Brain microvascular endothelial cell (primary cell): Measurements from ENCODE around the gene TSHZ3.

Experiments used
- DNase-seq: peaks from one replicate; pipeline ENCODE4 v3.0.0-alpha.2; 2020
- H3K27ac ChIP-seq: fragments of 250-450 bp; sonication (Bioruptor Pico); 2 replicates; pipeline ENCODE4 v1.5.1; 2020; ENCODE audit warnings: mild to moderate bottlenecking, moderate library complexity
- H3K27me3 ChIP-seq: fragments of 250-450 bp; sonication (Bioruptor Pico); replicated peaks from 2 replicates; pipeline ENCODE4 v1.5.1; 2020; ENCODE audit warnings: mild to moderate bottlenecking
- H3K36me3 ChIP-seq: fragments of 250-450 bp; sonication (Bioruptor Pico); replicated peaks from 2 replicates; pipeline ENCODE4 v1.5.1; 2020; ENCODE audit warnings: mild to moderate bottlenecking
- H3K4me3 ChIP-seq: 2 replicates; pipeline ENCODE4 v1.5.1; 2011; ENCODE audit warnings: low read depth, mild to moderate bottlenecking, control low read depth, low read length, moderate library complexity
- in situ Hi-C: cut with HindIII; loops from 2 replicates; pipeline ENCODE4 v1.10.0; 2017; ENCODE audit warnings: low sequenced_read_pairs, low pct_ligation_motif_present
- TF ChIP-seq, protein P1 (sequence below): IDR thresholded peaks from 2 replicates; pipeline ENCODE4 v1.5.1; 2011; ENCODE audit warnings: low read depth, mild to moderate bottlenecking, moderate library complexity, low read length, control low read depth, inconsistent platforms; ENCODE audit errors: missing control alignments

The TSHZ3 gene

DNA sequence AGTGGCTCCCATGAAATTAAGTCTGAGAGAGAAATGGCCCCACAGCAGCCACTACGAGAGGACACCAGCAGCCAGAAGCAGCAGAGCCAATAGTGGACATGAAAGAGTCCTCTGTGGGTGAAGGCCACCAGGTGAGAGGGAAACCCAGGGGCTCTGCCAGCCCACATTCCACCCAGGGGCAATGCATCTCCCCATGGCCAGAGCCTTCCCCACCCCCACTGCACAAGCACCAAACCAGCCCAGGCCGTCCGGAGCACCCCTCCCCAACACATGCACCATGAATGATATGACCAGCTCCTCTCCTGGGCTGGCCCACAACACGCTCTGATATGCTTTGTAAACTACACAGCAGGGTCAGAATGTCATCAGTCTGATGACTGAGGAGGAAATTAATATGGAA, 66.9 kb downstream of the TSHZ3 start:
- Histone ChIP-seq H3K27me3 (no peaks in the 10 kb centered on the region), H3K36me3 (peaks cover 11% of the 10 kb centered on the region), H3K4me3 (no peak overlapping the region), H3K27ac (no peak overlapping the region)
- TF ChIP-seq, protein P1, sequence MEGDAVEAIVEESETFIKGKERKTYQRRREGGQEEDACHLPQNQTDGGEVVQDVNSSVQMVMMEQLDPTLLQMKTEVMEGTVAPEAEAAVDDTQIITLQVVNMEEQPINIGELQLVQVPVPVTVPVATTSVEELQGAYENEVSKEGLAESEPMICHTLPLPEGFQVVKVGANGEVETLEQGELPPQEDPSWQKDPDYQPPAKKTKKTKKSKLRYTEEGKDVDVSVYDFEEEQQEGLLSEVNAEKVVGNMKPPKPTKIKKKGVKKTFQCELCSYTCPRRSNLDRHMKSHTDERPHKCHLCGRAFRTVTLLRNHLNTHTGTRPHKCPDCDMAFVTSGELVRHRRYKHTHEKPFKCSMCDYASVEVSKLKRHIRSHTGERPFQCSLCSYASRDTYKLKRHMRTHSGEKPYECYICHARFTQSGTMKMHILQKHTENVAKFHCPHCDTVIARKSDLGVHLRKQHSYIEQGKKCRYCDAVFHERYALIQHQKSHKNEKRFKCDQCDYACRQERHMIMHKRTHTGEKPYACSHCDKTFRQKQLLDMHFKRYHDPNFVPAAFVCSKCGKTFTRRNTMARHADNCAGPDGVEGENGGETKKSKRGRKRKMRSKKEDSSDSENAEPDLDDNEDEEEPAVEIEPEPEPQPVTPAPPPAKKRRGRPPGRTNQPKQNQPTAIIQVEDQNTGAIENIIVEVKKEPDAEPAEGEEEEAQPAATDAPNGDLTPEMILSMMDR: no peak
- in situ Hi-C loops: no loop called here
- no peak for DNase-seq

DNA sequence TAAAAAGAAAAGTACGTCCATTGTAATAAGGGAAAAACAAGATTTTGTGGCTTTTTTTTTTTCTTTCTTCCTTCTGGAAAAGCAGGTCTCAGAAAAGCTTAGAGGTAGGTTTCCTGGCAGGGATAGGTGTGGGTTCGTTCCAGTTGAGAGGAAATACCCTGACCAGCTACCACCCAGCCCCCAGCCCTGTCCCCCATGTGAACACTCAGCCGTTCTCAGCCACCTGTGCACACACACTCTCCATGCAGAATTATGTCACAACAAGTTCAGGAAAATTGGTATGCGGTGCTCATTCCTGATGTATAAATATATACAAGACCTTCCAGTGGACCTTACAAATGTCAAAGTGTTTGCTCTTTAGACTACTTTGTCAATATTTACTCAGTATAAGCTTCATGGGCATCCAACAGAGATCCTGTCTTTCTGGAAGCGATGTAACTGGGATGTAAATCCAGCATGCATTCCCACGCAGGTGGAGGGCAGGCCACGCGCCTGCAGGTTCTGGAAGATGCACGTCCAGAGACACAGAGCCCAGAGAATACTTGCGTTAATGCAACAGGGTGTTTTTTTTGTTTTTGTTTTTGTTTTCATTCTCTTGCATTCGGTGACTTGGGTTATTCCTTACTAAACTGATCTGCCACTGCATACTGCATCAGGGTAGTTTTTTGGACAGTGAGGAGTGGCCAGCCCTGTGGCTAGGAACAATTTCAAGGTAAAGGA, 68.8 kb downstream of the TSHZ3 start:
- in situ Hi-C loops: no loop called here
- no peak overlapping the region for H3K27ac ChIP-seq
- no peak overlapping the region for H3K4me3 ChIP-seq
- DNase-seq: no peak
- no peaks in the 10 kb centered on the region for H3K27me3 ChIP-seq
- H3K36me3 ChIP-seq: peaks cover 19% of the 10 kb centered on the region
- TF ChIP-seq, protein P1: no peak

DNA sequence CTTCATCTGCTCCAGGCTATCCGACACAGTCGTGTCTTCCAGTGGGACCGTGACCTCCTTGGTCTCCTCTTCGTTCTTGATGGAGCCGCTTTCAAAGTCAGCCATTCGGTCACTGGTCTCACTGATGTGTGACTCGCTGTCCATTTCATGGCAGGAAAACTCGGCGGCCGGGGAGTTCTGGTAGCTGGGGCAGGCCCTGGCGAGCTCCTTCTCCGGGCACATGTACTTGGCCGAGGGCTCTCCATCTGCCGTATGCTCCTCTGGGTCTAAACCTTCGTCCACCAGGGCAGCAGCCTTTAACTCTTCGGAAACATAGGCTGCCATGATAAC, 69.8 kb downstream of the TSHZ3 start:
- H3K27ac ChIP-seq: no peak overlapping the region
- TF ChIP-seq, protein P1: no peak
- H3K36me3 ChIP-seq: peaks cover 19% of the 10 kb centered on the region
- no peak for DNase-seq
- in situ Hi-C loops: no loop called here
- no peak overlapping the region for H3K4me3 ChIP-seq
- H3K27me3 ChIP-seq: no peaks in the 10 kb centered on the region

DNA sequence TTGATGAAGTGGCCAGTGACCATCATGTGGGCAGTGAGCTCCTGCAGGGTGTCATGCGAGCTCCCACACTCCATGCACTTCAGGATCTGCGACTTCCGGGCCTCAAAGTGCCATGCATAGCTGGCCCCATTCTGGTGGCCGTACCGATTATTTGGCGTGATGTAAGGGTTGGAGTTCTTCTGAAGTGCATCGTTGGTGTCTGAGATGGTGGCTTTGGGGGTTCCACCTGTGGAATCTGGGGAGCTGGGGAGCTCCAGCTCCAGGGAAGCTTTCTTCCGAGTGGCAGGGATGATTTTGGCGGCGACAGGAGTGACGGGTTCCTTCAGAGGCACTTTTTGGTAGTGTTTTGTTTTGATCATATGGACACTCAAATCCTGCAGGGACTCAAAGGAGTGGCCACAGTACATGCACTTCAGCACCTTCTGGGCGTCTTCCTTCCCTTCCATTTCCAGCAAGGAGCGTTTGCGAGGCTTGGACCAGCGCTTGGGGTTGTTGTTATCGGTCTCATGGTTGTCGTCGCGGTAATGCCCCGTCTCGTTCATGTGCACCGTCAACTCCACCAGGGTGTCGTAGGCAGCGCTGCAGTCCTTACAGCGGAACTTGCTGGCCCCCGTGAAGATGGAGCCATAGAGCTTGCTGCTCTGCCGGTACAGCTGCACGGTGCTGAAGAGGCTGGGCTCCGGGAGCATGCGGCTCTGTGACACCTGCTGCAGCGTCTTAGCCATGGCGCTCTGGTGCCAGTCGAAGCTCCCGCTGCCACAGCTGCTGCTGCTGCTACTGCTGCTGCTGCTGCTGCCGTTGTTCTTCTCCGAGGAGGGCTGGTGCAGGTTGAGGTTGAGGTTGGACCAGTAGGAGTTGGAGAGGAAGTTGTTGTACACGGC, 70.4 kb downstream of the TSHZ3 start:
- no peak for DNase-seq
- in situ Hi-C loops: no loop called here

DNA sequence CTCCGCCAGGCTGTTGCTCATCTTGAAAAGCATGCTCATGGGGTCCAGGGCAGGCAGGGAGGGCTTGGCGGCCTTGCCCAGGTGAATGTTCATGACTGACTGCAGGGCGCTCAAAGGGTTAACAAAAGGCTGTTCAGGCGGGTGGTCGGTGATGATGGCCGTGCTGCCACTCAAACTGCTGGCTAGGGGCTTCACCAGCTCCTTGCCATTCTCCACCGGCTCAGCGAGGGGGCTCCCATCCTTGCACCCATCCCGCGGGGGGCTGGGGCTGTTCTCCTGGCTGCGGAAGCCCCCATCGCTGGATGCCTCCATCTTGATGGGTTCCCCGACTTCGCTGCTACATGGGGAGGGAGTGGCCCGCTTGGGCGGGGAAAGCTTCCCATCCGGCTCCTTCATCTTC, 71.7 kb downstream of the TSHZ3 start:
- DNase-seq: no peak
- Histone ChIP-seq H3K27me3 (no peaks in the 10 kb centered on the region), H3K4me3 (no peak overlapping the region), H3K36me3 (peaks cover 22% of the 10 kb centered on the region), H3K27ac (no peak overlapping the region)
- TF ChIP-seq, protein P1: no peak
- in situ Hi-C loops: no loop called here

More for the DNA sequence above, 70.4 kb downstream of the TSHZ3 start:
- TF ChIP-seq, protein P1: no peak
- H3K27ac ChIP-seq: no peak overlapping the region
- peaks cover 19% of the 10 kb centered on the region for H3K36me3 ChIP-seq
- H3K27me3 ChIP-seq: no peaks in the 10 kb centered on the region
- no peak overlapping the region for H3K4me3 ChIP-seq
